Stimulated activated CD8-positive, alpha-beta memory T cell treated with anti-CD3 and anti-CD28 coated beads, Interleukin-2, amount 100 ng/mL, for 48 hours (primary cell): ENCODE results near the gene ARID4B.

Experiments
- DNase-seq, 2 donors: peaks; one replicate each; pipeline ENCODE4 v3.0.0-alpha.2; 2020; ENCODE audit warnings: low read depth in 2 of 2

Gene ARID4B

DNA sequence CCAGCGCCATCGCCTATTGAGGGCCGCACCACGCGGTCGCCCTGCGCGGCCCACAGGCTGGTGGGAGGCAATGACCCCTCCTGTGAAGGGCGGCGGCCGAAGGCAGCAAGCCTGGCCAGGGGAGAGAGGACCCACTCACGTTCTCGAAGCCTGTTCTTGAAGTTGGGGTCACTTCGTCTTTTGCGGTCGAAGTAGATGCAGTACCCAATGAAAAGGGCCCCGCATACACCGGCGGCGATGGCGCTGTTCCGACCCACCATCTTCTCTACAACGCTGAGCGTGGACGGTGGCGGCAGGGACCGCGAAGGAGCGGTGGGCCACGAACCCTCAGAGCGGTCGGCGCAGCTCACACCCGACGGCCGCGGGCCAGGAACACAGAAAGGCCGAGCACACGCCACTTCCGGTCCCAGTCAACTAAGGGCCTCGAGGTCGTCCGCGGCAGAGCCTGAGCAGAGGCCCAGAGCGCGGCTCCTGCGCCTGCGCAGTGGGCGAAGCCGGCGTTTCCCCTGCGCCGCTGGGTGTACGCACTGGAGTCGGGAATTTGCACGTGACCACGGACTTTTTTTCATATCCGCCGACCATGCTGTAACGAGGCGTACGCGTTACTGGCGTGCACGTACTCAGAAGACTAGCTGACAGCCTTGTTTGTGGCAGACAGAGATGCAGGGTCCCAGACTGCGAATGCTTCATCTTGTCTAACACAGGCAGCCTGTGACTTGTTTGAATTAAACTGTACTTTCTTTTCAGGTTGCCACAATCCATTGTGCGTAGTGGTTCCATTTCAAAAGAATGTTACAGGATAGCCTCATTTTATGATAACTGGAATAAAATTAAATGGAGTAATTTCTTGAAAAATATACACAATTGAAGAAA, 199.3 kb downstream of the ARID4B start, which contains the start of gene TOMM20:
TSS of gene TOMM20 (minus strand) at position 382 of the 873 bp plus-strand sequence. CDS start at position 260, 122 bp downstream.
- peak; percentile 89 for DNase-seq

DNA sequence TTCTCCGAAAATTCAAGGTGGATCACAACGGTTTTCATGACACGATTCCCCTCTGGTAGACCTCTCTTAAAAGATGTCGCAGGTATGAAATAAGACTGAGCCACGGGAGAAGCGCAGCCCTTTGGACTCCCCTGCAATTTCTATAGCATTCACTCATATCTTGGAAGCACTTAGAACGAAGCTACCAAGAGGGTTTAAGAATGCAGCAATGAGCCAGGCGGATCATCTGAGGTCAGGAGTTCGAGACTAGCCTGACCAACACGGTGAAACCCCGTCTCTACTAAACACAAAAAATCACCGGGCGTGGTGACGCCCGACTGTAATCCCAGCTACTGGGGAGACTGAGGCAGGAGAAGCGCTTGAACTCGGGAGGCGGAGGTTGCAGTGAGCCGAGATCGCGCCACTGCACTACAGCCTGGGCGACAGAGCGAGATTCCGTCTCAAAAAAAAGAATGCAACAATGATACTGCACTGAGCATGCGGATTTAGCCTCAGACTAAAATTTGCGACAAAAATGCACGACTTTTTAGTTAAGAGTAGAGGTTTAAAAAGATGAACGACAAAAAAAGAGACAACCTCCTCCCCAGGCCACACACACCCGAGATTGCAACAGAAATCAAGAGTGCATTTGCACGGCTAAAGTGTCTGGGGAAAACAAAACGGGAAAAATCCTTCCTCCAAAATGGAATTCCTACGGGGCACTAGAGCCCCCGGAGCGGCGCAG, 200.1 kb downstream of the ARID4B start:
- no peak for DNase-seq

DNA sequence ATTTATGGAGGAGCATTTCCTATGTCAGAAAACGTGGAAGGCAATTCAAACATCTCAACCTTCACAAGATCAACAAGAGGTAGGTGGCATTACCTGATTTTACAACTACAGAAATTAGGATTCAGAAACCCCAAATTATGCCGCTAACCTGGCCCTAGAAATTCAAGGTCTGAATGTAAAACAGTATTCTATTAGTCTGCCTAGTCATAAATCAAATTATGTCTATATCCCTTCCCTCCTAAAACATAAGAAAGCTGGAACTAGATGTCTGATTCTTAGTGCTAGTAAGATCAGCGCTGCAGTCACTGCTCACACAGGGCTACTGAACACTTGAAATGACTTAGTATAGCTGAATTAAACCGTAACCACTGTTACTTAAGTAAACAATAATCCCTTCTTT, 200.8 kb downstream of the ARID4B start:
- DNase-seq, result no peak

DNA sequence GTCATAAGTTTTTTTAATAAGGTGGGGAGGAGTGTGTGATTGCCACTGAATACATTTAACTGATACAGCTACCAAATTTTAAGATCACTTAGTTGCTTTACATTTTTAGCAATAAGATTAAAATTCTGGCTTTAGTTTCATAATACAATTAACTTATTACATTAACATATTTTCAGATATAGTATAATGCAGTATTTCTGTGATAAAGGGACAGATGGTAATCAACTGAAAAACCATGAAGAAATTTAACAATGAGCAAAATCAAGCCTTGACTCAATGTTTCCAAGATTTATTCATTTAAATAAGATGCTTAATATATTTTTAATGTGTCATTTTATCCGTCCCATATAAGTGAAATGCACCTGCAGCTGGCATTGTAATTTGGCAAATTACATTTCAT, 203.3 kb downstream of the ARID4B start:
- DNase-seq, result no peak

DNA sequence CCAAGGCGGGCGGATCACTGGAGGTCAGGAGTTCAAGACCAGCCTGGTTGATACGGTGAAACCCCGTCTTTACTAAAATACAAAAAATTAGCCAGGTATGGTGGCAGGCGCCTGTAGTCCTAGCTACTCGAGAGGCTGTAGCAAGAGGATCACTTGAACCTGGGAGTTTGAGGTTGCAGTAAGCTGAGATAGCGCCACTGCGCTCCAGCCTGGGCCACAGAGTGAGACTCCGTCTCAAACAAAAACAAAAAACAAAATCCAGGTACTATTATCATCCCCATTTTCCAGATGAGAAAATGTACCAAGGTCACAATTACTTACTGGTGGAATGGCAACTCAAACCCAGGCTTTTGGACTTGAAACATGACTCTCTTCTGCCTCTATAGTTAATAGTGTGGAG, 203.9 kb downstream of the ARID4B start:
- no peak for DNase-seq

DNA sequence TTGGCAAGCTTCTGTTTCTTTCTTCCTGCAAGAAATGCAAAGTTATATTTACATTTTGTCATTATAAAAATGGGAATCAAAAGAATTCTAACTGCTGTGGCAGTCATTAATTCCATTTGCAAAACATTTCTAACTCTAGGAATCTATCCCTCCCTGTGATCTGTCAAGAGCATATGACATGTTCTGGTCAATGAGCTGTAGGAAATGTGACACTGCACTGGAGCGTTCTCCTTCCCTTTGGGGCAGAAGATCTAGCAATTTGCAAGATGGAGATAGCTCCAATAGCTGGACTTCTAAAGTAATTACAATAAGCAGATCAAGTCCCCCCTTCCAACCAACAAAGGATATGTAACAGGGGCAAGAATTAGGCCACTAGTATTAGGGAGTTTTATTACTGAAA, 205.6 kb downstream of the ARID4B start:
- no peak for DNase-seq
